ENCODE data around the gene RSPO4.
"Not testable (repeated sequence)": the region's sequence is repeated elsewhere in the genome, so short reads cannot be mapped to it uniquely, and the experiment has no call there.

Gene RSPO4

DNA sequence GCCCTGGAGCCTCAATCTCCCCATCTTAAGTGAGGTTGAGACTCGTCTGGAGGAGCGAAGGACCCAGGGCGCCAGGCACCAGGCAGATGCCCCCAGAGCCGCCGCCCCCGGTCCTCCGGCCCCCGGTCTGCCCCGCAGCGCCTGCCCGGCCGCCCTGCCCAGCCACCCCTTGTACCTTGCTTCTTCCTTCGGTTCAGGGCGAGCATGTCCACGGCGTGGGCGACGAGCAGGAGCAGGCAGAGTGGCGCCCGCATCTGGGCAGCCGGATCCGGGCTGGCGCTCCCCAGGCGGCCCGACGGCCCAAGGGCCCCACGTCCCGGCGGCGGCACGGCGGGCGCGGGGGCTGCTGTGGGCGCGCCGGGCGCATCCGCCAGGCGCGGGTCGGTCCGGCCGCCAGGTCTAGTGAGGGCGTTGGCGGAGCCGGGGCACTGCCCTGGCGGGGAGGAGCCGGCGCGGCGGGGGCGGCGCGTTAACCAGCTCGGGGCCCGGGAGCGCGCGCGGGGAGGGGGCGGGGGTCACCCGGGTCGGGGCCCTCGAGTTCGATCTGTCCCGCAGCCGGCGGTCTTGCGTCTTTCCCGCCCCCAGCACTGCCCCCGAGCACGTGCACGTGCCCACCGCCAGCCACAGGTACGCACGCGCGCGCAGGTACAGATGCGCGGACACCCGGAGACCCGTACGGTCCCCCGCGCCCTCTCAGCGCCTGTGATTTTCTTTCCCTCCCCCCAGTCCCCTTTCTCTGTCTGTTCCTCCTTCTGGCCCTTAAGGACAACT is at the start of gene RSPO4:
Gene RSPO4 (minus strand): TSS at position 401 of the 771 bp plus-strand sequence. CDS start 147 bp downstream, at position 254.
- no peak for DNase-seq

DNA sequence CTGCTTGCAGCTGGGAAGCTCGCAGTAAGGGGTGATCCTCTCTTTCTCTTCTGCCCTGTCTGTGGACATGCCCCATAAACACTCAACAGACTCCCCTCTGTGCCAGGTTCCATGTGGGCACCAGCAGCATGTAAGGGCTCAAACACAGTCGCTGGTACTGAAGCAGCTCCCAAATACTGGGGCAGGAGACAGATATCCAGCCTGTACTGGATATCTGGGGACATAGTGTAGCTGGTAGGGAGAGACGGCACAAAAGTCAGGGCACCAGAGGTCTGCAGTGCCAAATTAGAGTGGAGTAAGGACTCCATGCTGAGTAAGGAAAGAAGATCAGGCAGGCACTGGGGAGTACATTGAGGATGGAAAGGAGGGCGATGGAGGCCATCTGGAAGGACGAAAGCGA is 48.3 kb upstream of the RSPO4 start:
- no peak for DNase-seq

- DNase-seq: no peak
Measured at GRCh38 chr20:1045860-1046418, 43.8 kb upstream of the RSPO4 start.

GRCh38 chr20:1041845-1042390 is 39.8 kb upstream of the RSPO4 start:
- no peak for DNase-seq

DNA sequence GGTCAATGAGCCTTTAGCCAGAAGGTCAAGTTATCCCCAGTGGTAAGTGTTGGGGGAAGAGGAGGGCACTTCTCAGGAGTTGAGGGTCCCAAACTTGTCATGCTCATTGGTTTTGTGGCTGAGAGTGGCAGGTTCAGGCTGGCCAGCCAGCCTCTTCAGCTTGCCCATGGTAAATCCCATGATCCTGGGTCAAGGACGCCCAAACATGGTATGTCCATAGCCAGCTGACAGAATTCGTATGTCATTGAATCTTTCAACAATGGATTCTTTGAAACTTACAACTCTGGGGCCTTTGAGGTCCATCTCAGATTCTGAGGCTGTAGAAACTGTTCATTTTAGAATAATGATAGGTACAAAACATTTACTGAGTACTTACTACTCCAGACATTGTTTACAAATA is 36.1 kb upstream of the RSPO4 start:
- DNase-seq: no peak

- DNase-seq: no peak
Measured at GRCh38 chr20:1037039-1037438, 34.9 kb upstream of the RSPO4 start.

DNA sequence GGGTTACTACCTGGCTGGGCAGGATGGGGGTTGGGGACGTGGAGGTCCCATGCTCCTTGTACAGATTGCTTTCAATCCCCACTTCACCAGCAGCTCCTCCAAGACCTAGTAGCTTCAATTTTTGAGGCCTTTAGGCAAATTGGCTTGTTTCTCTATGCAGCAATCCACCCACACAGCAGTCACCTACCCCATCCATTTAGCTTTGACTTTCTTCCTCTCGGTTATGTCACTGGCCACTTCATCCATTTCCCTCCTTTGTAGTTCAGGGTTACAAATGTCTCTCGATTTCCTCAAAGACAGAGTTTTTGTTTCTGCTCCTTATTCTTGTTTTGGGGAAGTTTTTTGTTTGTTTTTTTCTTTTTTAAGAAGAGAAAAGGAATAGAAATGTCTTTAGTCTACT is 33.4 kb upstream of the RSPO4 start:
- peak; percentile 27 to 45 for DNase-seq

GRCh38 chr20:1034415-1034789 is 32.3 kb upstream of the RSPO4 start:
- peak in 1 of 2 donors; percentile 73 for DNase-seq

- DNase-seq: peak; percentile 75 to 92
Measured at GRCh38 chr20:1033751-1034414, 31.8 kb upstream of the RSPO4 start.

DNA sequence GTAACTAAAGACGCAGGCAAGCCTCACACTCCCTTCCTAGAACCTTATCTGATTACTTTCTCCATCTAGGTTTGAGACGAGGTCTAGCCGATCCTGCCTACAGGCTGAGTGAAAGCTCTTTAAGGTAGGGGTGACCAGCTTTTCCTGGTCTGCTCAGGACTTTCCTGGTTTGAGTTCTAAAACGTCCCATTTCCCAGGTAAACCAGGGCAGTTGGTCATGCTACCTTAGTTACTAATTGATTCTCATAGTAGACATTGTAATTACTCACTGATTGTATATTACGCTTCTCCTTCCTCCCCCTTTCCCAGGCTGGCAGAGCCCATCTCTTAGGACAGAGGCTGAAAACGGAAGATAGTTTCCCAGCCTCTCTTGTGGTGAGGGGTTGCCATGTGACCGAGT is 27.9 kb upstream of the RSPO4 start:
- DNase-seq: no peak

DNA sequence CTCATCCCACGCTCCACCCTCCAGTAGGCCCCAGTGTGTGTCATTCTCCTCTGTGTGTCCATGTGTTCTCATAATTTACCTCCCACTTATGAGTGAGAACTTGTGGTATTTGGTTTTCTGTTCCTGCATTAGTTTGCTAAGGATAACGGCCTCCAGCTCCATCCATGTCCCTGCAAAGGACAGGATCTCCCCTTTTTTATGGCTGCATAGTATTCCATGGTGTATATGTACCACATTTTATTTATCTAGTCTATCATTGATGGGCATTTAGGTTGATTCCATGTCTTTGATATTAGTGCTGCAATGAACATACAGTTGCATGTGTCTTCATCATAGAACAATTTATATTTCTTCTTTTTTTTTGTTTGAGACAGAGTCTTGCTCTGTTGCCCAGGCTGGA is 24.1 kb upstream of the RSPO4 start:
- DNase-seq: not testable (repeated sequence)

GRCh38 chr20:1022871-1023270 is 20.8 kb upstream of the RSPO4 start:
- DNase-seq: no peak

- no peak for DNase-seq
Measured at GRCh38 chr20:1020614-1021013, 18.5 kb upstream of the RSPO4 start.

- no peak for DNase-seq
Measured at GRCh38 chr20:1019344-1019743, 17.2 kb upstream of the RSPO4 start.

DNA sequence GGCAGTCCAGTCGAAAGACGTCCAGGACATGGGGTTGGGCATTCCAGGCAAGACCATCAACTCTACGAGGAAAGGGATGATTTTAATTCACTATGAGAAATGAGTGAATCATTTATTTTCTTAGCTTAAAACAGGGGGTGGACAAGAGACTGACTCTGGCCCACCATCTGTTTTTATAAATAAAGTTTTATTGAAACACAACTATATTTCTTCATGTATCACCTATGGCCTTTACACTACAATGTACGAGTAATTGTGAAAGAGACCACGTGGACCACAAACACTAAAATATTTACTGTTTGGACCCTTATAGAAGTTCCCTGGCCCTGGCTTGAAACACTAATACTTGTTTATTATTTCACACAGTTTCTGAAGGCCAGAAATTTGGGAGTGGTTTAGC is 15.6 kb upstream of the RSPO4 start:
- DNase-seq: no peak

GRCh38 chr20:1015181-1015580 is 13.1 kb upstream of the RSPO4 start:
- DNase-seq: peak; percentile 10 to 24

GRCh38 chr20:1014471-1014870 is 12.4 kb upstream of the RSPO4 start:
- DNase-seq: no peak

DNA sequence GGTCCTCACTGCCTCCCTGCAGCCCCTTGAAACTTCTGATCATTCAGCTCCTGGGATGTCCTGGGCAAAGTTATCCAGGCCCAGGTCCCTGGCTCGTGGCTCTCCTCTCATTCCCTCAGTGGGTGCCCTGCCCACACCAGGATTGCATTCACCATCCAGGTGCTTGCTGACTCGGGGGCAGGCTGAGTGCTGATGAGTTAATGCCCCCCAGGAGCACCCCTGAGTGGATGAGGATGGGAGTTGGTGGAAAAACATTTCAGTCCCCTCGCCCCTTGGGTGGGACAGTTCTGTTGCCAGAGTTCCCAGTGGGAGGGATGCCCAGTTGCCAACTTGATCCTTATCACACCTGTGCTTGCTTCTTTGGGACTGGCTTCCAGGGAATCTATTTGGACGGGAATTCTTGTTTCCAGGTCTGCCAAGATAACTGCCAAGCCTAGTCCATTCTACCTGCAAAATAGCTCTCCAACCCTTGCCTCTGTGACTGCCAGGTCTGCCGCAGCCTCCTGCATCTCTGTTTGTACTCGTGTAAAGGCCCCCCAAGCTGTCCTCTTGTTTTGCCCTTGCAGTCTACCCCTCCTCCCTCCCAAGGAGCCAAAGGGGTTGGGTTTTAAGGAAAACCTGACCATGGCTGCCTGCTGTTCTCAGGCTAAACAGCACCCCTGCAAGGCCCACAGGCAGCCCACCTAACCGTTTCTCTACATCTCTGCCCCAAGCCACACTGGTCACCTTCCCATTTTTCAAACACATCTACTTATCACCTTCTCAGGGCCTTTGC is 11.6 kb upstream of the RSPO4 start:
- DNase-seq: no peak

- no peak for DNase-seq
Measured at GRCh38 chr20:1012359-1013168, 10.5 kb upstream of the RSPO4 start.

DNA sequence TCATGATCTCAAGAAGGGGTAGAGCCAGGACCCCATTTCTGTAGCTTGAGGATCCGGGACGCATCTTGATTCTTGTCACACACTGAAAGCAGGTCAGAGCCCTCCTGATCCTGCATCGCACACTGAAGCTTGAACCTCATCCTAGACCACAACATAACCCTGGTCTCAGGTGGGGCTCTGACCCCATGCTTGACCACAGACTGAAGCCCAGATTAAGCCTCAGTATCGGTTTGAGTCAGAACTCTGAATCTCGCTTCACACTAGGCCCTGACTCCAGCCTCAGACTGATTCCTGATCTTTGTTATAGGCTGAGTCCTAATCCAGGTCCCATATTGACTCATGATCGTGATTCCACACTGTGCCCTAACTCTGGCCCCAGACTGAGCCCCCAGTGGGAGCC is 8.5 kb upstream of the RSPO4 start:
- DNase-seq: no peak

GRCh38 chr20:1005452-1006027 is 3.4 kb upstream of the RSPO4 start:
- peak in 1 of 2 donors; percentile 7 for DNase-seq
